Testis (tissue), 2 donors: Measurements from ENCODE around the gene RTF2.

ENCODE experiments used
- CTCF ChIP-seq, 3 experiments: fragments of 450-650 bp in 2 of 3; fragments of 200-600 bp in 1 of 3; sonication (generic) in 1 of 3; IDR thresholded peaks; one replicate each; pipeline ENCODE4 v1.5.1; 2016 to 2019; ENCODE audit warnings: antibody characterized with exemption in 3 of 3, mild to moderate bottlenecking in 2 of 3, moderate library complexity in 1 of 3
- POLR2A ChIP-seq: fragments of 450-650 bp; IDR thresholded peaks from one replicate; pipeline ENCODE4 v1.6.1; 2017; ENCODE audit warnings: antibody characterized with exemption, mild to moderate bottlenecking, moderate library complexity

GRCh38 chr20:56511926-56512325 is 43.5 kb downstream of the RTF2 start:
- no peak for TF ChIP-seq POLR2A
- no peak for TF ChIP-seq CTCF (IDR thresholded peaks at IDR 0.05)
